Hematopoietic multipotent progenitor cell treated with erythropoietin and hydrocortisone succinate and interleukin-3 and kit ligand, for 15 days (in vitro differentiated cells): Measurements from ENCODE around the gene THSD8.
"Not testable (repeated sequence)": the region's sequence is repeated elsewhere in the genome, so short reads cannot be mapped to it uniquely, and the experiment has no call there.

Experiments
- DNase-seq: peaks from one replicate; pipeline ENCODE4 v3.0.0-alpha.2; 2015; ENCODE audit warnings: low spot score

THSD8 gene

DNA sequence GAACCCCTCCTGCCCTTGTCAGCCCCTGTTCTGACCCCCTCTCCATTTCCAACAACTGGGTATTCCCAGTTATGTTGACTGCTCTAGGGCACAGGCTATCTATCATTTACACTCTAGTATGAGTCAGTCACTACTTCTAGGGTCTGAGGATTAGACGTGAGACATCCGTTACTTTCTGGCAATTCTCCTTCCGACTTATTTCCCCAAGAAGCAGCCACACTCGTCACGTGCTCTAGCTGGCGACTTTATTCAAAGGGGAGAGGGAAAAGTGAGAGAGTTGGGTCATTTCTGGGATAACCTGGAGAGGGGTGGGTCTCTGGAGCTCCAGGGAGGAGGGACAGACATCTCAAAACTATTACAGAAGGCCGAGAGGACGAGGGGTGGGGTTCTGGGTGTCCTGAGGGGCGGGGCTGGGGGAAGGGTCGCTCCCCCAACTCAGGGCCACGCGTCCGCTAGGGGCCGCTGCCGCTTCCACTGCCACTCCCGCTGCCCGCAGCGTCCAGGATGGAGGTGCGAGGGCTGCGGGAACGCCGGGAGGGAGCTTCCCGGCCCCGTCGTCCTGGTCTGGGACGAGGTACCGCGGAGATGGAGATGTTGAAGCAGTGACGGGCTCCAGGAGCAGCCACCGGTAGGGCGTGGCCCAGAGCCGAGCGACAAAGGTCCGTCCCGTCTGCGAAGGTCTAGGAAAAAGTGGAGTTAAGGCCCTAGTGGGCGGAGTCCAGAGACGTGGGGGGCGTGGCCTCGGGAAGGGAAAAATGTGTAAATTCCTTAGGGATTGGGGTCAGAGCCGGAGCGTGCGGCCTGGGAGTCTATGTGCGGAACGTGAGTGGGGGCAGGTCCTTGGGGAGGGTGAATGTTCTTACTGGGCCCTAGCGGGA, 23.6 kb downstream of the THSD8 start:
- peak; percentile 10 for DNase-seq

DNA sequence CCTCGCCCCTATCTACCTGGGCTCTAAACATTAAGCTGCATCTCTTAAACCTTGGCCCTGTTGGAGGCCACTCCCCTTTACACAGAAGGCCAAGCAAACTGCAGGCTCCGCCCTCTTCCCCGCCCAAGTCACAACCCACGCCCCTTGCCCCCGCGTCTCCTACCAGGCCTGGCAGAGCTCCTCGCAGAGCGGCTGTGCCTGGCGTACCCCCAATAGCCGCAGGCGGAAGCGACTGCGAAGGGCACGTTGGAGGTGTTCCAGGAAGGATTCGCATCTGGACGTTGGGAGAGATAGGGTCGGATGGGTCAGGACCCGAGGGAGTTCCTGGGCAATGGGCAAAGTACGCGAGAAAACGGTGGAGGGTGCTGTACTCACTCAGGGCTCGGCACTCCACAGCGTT, 26.6 kb downstream of the THSD8 start:
- DNase-seq, result peak; percentile 55

DNA sequence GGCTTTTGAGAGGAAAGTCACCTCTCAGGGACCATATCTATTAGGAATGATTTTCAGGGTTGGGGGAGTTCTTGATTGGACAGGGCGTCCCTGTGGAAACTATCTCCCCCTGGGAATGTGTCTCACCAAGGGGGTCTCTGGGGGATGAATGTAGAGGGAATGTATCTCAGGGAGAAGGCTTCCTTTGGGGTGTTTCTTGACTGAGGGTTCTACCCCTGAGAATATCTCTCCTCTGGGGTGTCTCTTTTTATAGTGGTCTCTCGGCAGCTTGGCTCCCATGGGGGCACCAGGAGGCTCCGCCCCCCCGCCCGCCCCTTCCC, 31.5 kb downstream of the THSD8 start:
- no peak for DNase-seq

DNA sequence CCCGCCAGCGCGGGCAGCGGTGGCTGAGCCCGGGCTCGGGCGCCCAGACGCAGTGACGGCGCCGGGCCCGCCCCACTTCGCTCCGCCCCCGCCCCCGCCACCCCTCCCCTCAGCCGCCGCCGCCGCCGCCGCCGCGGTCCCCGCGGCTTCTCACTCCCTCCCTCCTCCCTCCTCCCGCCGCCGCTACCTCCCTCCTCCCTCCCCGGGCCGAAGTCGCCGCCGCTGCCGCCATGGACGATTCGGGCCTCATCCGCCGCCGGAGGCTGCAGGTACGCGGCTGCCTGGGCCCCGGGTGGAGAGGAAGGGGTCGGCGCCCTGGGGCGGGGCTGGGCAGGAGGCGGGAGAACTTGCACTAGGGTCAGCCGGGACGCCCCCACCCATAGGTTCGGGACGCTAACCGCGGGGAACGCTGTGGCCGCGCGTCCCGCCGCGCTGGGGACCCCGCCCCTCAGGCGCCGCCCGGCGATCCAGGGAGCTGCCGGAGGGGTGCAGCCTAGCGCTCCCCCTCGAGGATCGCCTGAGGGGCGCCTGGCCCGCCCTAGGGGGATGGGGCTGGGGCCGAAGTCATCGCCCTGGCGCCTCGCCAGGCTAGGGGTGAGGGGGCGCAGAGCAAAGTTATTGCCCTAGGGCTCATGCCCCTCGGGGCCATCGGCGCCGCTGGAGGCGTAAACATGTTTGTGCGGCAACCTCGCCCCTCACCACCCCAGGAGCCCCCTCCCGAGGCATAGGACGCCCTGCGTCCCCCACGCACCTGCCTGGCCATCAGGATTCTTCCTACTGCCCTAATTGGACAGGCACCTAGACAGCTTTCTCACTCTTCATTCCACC, 32.1 kb downstream of the THSD8 start:
- DNase-seq, result peak; percentile 38

DNA sequence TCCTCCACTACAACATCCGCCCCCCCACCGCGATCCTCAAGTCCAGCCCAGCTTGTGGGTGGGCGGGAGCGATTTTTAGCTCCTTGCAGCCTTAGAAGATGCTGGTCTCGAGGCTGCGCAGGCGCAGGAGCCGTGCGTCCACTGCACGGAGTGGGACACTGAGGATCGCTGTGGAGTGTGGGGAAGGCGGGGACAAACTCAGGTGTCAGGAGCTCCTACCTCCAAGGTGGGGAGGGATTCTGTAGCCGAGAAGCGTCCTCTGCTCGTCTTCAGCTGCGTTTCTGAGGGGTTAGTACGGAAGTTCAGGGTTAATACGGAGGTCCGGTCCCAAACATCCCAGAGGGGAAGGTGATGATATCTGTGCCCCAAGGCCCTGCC, 32.7 kb downstream of the THSD8 start, which contains the start of gene RTBDN:
TSS of gene RTBDN (minus strand) at position 14 of the 378 bp plus-strand sequence. CDS start 4,600 bp downstream, outside the sequence.
- no peak for DNase-seq

DNA sequence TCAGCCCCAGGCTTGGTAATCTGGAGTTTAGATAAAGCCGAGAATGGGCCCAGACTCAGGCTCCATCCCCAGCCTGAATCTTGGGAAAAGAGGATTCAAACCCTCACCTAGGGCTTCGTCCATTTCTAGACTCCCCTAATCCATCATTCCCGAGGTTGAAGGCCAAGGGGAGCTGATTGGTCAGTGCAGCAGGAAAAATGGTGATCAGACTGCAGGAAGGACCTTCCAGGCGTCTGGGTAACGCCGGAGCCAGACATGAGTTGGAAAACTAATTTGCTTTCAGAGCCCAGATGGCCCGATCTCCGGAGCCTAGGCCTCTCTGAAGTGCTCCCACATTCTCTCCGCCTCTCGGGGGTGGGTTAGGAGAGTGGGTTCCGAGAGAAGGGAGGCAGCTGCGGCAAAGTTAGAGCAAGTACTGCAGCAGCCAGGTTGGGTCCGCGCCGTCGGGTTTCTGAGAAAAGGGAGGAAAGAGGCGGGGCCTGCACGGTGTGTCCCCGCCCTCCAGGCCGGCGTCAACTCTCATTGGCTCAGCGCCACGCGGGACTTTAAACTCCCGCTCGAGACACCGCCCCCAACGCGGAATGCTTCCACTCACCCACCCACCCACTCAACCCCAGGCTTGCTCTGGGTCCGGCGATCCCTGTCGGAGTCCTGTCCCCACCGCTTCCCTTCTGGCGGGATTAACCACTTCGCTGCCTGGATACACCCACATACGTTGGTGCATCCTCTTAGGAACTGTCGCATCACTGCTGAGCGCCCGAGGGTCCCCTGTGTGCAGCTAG, 33.3 kb downstream of the THSD8 start:
- DNase-seq, result peak; percentile 65

DNA sequence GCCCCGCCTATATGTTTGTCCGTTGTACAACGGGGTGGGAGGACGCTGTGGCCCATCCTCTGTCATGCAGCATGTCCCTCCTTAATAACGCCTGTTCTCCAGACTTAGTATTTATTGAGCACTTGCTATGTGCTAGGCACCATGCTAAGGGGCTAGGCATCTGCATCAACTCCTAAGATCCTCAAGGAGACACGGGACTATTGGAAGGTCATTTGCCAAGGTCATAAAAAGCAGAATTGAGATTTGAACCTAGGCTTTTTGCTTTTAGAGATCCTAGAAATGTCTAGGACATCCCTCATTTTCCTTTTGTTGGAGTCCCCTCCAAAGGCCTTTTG, 34.6 kb downstream of the THSD8 start:
- DNase-seq, result no peak

DNA sequence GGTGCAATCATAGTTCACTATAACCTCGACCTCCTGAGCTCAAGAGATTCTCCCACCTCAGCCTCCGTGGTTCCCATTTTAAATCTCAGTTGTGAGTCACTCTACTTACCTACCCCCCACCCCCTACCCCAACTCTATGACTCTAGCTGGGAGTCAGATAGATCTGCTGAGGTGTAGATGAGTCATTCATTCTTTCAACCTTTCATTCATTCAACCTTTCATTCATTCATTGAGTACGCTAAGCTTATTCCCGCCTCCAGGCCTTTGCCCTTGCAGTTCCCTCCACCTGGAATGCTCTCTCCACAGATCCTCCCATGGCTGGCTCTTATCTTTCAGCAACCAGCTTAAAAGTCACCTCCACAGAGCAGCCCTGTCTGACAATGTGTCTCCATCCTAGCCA, 35.4 kb downstream of the THSD8 start:
- DNase-seq, result no peak

DNA sequence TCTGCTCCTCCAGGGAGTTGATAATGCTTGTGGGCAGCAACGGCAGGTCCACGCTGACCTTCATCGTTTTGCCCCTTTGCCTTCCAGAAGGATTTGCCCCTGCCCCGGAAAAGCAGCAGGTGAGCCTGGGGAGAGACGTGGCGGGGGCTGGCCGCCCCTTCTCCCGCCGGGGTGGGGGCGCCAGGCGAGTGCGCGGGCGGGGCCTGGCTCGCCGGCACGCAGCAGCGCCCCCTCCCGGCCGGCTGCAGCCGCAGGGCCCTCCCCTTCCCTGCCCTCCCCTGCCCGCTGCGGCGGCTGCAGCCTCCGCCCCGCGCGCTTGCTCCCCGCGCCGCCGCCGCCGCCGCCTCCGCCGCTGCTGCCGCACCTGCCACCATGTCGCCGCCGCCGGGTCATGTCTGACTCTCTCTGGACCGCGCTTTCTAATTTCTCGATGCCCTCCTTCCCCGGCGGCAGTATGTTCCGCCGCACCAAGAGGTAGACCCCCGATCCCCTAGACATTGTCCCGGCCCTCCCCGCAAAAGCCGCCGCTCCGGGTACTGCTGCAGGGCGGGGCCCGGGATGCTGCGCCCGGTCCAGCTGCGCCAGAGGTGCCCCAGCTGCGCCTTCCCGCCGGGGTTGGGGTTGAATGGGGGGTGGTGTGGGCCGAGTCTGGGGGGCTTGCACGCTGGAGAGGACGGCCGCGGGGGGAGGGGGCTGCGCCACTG, 36.5 kb downstream of the THSD8 start, which contains the start of gene MAST1:
TSS of gene MAST1 (plus strand) at position 334 of the 704 bp plus-strand sequence. CDS start at position 392, 58 bp downstream.
- DNase-seq, result peak; percentile 70

DNA sequence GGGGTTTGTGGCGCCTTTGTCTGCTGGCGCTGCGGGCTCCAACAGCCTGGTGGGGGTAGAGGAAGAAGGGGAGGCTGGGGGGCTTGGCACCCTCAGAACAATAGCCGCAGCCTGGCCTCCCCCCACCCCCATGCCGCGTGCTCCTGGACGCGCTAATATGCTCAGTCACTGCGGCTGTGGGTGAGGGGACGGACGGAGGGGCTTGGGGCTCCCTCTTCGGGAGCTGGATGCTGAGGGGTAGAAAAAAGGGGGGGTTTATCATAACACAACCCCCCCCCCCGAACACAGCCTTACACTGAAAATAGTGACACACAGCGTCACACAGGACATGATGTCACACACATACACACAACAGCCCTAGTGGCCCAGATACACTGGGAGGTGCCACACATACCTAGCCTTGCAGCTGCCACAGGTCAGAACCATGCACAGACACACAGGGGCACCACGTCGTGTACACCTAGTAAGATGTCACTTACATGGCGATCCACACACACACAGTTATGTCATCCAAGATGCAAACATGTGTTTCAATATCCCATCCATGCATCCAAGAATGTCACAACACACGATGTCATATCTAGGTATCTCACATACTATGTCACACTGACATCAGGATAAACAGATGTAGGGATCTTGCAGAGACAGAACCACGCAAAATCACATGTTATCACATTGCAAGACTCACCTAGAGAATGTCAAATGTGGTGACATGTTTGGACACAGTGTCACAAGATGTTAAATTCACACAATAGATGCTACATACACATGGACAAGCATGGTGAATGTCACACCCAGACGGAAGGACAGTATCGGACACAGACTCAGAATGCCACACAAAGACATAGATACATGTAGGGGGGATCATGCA, 37.3 kb downstream of the THSD8 start:
- DNase-seq, result no peak

DNA sequence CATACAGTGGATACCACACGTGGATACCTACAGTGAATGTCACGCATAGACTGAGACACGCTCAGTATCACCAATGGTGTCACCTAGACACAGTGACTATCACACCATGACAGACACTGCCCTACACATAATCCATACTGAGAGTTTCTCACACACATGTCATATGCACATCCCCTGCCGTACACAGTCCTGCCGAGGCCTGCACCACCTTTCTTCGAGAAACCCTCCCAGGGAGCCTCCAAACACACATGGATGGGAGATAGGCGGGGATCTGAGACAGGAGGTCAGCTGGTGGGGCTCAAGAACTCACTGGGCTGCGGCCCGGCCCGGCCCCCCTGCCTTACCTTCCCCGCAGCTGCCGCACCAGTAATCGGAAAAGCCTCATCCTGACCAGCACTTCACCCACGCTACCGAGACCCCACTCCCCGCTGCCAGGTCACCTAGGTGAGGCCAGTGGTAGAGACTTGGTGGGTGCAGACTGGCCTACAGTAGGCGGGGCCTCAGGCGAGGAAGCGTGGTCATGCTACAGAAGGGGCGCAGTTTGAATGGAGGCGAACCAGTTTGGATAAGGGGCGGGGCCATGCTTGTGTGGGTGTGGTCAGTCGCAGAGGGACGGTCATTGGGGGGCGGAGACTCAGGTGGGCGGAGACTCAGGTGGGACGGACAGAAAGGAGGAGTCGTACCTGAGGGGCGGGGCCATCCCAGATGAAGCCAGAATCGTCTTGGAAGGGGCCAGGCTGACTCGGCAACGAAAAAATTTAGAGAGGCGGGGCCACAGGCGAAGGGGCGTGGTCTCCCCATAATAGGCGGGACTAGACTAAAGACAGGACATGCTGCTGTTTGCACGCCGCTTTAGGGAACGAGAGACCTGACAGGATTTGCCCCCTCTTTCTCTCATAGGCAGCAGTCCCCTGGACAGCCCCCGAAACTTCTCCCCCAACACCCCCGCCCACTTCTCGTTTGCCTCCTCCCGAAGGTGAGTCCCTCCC, 38.5 kb downstream of the THSD8 start:
- peak; percentile 88 for DNase-seq

DNA sequence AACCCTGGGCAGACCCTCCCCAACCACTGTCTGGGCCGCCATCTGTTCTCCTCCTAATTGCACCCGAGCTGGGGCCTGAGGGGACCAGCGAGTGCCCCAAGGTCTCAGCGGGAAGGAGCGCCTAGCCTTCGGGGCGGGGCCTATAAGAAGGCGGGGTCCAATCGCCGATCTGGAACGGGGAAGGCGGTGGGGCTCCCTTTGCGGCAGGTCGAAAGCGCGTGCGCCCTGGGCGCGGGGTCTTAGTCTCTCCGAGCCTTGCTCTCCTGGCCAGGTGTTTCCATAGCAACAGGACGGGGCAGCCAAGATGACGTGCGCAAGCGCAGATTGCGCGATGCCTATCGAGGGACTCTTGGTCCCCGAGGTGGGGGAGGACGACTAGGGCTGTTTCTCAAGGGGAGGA, 39.2 kb downstream of the THSD8 start:
- peak; percentile 52 for DNase-seq

DNA sequence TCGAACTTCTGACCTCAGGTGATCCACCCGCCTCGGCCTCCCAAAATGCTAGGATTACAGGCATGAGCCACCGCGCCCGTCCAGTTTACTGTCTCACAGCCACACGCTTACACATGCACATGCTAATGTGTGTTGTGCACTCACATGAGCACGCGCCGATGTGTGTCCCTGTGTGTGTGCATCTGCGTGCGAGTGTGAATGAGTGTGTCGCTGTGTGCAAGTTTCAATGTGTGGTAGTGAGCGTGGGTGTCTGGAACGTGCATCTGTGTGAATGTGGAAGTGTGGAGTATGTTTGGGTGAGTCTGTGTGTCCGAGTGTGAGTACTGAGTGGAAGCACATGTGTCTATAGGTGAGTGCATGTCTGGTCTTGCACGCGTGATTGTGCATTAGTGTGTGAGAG, 40.6 kb downstream of the THSD8 start:
- DNase-seq, result no peak

DNA sequence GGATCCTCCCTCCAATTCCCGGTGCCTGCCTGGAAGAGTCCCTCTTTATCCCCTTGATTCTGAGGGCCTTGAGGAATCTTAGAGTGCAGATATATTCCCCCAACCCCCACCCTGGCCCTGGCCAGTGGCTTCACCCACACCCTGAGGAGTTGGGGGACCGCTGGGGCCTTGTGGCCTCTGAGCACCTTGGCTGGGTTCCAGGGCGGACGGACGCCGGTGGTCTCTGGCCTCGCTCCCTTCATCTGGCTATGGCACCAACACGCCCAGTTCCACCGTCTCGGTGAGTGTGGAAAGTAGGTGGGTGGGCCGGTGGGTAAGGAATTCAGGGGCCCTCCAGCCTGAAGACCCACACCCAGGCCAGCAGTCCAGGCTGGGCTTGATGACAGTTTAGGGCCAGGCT, 41.5 kb downstream of the THSD8 start:
- no peak for DNase-seq

DNA sequence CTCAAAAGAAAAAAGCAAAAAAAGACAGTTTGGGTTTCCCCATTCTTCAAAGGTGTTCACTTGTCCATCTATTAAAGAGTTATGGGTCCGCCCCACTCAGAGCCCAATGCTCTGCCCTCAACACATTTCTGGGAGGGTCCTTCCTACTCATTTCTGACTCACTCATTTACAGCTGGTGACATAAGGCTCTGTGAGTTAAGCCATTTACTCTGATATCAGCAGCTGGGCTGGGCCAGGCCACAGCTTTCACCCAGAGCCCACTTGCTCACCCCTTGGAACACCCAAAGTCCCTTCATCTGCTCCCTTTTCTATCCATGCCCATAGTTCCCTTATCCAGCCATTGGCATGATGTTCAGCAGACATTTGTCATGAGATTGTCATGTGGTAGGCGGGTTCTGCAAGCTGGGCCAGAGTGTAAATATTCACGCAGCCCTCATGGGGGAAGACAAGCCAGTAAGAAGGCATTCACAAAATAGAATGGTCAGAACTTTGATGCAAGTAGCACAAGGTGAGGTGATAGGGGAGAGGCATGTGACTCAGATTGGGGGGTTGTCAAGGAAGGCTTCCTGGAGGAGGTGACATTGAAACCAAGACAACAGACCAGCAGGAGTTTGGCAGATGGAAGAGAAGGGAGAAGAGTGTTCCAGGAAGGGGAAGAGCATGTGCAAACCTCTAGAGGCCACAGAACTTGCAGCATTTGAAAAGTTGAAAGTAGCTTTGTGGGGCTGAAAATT, 42.3 kb downstream of the THSD8 start:
- no peak for DNase-seq

DNA sequence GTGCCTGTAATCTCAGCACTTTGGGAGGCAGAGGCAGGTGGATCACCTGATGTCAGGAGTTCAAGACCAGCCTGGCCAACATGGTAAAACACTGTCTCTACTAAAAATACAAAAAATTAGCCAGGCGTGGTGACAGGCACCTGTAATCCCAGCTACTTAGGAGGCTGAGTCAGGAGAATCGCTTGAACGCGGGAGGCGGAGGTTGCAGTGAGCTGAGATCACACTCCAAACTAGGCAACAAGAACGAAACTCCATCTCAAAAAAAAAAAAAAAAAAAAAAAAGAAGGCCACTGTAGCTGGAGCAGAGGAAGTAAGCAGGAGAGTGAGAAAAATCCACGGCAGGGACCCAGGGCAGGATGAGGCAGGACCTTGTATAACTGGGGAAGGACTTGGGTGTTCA, 44.7 kb downstream of the THSD8 start:
- DNase-seq, result not testable (repeated sequence)

DNA sequence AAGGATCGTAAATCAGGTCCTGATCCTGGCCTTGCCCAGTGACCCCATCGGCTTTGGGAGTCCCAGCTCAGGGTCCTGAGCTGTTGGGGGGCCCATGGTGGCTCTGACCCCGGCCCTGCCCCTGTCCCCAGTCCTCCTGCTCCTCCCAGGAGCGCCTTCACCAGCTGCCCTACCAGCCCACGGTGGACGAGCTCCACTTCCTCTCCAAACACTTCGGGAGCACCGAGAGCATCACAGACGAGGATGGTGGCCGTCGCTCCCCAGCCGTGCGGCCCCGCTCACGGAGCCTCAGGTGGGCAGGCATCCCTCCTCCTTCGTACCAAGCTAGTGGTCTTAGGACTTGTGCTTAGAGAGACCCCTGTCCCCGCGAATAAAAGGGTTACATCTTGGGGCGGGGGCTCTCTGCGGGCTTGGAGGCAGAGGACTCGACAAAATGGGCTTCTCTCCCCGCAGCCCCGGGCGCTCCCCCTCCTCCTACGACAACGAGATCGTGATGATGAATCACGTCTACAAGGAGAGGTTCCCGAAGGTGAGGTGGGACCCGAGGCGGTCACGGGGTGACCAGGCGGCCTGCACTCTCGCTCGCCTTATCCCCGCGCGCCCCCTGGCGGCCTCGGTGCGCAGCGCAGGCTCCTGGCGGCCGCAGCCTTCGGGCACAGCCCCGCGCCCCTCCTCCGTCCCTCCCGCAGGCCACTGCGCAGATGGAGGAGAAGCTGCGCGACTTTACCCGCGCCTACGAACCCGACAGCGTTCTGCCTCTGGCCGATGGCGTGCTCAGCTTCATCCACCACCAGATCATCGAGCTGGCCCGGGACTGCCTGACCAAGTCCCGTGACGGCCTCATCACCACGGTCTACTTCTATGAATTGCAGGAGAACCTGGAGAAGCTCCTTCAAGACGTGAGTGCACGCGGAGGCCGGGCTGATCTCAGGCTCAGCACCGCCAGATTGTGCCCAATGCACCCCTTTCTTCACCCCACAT, 45.6 kb downstream of the THSD8 start:
- DNase-seq, result peak; percentile 80
